Non-pigmented ciliary epithelial cell (primary cell): ENCODE data around the gene HTRA3.
A peak's percentile ranks its signal among the peaks of the same experiment; 100 is the strongest.

Experiments
- DNase-seq: peaks from one replicate; pipeline ENCODE4 v3.0.0-alpha.2; 2010; ENCODE audit warnings: low read depth

HTRA3 gene

DNA sequence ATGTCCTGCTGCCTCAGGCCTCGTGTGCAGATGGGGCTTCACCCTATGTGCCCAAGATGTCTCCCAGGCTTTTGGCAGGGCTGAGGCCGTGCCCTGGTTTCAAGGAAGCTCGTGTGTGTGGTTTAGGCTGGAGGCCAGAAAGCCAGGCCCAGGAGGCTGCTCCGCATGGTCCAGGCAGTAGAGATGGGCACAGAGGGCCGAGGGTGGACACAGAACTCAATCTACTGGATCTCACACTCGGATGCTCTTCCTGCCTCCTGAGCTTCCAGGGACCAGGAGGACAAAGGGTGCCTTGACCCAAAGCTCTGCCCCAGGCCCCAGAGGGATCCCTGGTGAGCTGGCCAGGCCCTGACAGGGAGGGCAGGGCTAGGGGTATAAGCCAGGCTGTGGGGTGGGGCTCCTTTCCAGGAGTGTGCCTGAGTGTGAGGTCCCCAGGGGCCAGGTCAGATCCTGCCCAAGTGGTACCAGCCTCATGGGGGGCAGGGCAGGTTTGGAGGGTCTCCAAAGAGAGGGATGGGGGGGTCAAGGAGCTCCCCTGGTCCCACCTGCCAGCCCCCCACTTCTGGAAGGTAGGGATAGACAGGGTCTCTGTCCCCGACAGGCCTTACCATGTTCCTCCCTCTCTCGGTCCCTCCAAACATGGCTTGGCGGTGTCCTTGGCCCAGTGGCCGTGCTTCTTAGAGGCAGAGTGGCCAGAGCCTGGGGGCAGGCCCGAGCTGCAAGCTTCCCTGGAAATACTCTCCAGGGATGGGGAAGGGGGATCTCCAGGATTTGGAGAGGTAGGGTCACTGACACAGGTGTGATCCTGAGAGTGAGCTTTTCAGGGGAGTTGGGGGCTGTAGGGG lies 23.8 kb downstream of the HTRA3 start:
- DNase-seq, result no peak

DNA sequence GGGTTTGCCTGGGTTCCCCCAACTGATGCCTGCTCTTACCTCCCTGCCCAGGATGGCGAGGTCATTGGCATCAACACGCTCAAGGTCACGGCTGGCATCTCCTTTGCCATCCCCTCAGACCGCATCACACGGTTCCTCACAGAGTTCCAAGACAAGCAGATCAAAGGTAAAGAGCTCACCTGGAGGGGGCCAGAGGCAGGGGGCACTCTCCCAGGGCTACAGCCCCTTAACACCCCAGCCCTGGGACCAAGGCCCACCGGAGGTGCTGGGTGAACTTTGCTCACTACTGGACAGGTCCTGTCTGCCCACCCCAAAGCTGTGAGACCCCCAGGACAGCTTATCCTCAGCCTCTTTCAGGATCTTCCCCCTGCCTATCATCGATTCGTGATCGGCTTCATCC lies 24.5 kb downstream of the HTRA3 start:
- no peak for DNase-seq

DNA sequence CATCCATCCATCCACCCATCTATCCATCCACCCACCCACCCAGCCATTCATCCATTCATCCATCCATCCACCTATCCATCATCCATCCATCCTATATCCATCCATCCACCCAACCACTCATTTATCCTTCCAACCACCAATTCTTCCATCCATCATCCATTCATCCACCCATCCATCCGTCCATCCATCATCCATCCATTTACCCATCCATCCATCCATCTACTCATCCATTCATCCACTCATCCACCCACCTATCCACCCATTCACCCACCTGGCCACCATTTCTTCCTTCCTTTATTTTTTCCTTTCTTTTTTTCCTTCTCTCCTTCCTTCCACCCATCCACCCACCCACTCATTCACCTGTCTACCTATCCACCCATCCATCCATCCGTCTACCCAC lies 25.2 kb downstream of the HTRA3 start:
- no peak for DNase-seq

DNA sequence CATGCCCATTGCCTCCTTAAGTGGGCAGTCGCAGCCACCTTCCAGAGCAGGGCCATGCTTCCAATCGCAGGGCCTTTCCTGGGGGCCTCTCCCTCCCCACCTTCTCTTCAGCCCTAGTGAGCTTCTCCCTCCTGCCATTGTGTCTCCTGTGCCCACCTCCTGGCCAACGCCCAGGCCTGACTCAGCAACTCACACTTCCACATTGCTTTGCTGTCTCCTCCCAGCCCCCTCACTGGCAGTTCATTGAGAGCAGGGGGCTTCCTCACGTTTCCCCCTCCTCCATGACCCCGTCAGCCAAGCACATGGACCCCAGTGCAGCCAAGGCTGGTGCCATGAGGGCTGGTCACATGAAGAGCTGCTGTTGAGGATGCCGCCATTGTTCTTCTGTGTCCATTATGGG lies 25.9 kb downstream of the HTRA3 start:
- DNase-seq, result no peak

DNA sequence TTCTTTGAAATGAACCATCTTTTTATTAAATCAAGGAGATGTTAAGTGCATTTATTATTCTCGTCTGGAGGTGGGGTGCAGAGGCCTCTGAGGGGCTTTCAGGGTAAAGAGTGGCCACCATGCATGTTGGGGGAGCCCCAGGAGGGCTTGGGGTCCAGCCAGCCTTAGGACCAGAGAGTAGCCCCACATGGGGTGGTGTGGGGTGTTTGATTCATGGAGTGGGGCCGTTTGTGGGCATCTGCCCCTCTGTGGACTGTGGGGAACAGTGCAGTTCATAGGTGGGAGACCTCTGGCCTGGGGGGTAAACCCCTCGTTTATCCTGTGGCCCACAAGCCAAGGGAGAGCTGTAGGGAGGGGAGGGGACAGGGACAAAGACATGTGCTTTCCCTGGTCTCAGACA lies 26.9 kb downstream of the HTRA3 start:
- no peak for DNase-seq

DNA sequence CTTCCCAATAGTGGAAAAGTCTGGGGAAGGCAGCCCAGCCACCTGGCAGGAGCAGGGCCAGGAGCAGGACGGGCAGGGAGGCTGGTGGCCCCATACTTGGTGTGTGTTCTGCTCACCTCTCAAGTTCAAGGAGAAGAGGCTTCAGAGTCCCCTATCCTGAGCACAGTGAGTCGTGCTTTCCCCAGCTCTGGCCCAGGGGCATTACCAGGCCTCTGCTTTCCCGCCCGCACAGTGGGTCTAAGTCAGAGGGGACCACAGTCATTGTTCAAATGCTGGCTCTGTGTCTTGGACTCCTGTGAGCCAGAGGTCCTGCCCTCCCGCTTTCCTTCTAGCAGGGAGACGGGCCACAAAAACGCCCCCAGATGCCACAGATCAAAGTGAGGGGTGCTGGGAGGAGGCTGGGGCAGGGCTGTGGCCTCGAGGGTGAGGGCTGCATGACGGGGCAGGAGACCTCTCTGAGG lies 27.6 kb downstream of the HTRA3 start:
- no peak for DNase-seq

DNA sequence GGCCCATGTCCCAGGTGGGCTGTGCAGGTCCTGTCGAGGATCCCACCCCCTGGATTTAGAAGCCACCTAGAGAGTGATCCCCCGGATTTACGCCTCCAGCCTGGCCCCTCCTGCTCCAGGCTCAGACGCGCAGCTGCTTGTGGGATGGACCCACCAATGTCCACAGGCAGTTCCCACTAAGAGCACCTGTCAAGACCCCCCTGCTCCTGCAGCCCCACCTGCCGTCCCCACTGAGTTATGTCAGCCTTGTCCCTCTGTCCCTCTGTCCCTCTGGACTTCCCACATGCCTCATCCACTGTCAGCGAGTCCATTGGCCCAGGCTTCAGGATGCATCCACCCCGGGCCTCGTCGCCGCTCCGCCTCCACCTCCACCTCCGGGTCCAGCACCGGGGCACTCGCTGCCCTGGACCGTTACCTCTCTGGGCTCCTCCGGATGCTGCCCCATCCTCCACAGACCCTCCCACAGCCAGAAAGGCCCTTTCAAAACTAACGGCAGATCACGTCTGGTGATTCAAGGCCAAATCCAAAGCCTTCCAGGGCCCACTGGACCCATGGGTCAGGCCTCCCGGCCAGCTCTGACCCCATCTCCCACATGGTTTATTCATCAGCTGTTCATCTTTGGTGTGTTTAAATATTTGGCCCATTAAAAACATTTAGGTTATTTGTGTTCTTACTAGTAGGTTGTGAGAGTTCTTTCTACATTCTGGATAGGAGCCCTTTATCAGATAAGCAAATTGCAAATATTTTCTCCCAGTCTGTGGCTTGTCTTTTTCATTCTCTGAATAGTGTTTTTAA lies 28.3 kb downstream of the HTRA3 start:
- no peak for DNase-seq

DNA sequence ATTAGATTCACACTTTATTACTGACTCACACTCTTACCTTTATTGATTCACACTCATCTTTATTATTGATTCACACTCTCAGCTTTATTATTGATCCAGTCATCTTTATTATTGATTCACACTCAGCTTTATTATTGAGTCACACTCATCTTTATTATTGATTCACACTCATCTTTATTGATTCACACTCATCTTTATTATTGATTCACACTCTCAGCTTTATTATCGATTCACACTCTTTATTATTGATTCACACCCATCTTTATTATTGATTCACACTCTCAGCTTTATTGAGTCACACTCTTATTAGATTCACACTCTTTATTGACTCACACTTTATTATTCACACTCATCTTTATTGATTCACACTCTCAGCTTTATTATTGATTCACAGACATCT lies 31.3 kb downstream of the HTRA3 start:
- no peak for DNase-seq

DNA sequence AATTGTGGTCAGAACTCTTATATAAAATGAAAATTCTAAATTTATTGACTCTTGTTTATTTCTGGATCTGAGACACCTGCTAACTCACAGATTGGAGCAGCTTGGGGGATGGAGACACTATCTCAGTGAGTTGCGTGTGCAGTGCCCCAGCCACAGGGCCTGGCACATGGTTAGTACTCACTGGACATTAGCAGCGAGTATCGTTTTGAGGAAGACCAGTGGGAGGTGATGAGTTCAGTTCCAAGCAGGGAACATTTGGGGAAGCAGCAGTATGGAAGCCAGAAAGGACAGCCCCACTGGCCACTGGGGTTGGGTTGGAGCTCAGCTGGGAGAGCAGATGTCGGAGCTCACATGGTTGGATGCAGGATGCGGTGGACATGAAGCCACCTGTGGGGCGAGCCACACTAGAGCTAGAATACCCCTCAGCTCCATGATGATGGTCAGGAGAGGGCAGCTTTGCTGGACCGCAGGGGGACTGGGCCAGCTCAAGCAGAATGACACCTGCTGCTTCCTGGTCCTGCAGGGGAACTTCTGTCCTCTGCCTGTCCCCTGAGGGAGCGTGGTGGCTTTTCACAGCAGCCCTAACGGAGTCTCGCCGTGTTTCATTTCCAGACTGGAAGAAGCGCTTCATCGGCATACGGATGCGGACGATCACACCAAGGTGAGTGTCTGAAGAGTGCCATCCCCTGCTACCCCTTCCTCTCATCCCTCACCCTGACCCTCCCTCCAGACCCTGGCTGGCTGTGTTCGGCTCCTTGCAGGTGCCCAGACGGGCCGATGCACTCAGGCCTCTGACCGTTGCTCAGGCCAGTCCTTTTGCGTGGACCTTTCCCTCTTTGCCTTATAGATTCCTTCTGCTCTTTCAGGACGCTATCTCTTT lies 32.5 kb downstream of the HTRA3 start:
- no peak for DNase-seq

DNA sequence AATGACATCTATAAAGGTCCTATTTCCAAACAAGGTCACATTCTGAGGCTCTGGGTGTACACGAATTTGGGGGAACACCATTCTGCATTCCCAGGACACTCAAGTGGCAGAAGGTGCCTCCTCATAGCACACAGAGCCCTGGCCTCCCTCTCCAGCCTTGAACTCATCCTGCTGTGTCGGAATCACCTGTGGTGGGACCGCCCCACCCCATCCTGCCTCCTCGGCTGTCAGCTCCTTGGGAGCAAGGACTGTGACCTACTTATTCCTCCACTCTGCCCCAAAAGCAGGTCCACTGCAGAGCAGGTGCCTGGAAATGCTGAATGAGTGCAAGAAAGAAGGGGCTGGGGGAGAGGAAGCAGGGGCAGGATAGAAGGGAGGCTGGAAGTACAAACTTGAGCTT lies 33.5 kb downstream of the HTRA3 start:
- no peak for DNase-seq

DNA sequence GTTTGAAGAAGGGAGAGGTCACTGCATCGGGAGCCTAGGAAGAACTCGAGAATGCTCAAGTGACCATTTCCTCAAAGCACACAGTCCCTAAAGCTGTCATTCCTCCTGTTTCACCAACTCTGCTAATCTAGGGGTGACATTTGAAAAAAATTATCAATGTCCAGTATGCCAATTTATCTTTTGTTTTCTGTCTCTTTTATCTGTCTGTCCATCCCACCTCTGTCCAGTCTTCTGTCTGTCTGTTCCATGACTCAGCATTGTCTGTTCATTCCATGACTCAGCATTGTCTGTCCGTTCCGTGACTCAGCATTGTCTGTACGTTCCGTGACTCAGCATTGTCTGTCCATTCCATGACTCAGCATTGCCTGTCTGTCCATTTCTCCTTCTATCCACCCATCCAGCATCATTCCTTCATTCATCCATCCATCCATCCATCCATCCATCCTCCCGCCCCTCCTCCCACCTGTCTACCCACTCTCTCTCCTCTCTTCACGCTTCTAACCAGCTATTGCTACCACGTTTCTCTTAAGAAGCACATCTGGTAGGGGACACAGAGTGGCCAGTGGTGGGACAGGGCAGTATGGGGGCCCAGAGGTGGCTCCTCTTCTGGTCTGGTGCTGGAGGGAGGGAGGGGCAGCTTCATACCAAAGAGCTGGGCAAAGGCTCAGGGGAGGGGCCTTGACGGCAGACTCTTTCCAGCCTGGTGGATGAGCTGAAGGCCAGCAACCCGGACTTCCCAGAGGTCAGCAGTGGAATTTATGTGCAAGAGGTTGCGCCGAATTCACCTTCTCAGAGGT lies 34.1 kb downstream of the HTRA3 start:
- DNase-seq, result peak; percentile 65

DNA sequence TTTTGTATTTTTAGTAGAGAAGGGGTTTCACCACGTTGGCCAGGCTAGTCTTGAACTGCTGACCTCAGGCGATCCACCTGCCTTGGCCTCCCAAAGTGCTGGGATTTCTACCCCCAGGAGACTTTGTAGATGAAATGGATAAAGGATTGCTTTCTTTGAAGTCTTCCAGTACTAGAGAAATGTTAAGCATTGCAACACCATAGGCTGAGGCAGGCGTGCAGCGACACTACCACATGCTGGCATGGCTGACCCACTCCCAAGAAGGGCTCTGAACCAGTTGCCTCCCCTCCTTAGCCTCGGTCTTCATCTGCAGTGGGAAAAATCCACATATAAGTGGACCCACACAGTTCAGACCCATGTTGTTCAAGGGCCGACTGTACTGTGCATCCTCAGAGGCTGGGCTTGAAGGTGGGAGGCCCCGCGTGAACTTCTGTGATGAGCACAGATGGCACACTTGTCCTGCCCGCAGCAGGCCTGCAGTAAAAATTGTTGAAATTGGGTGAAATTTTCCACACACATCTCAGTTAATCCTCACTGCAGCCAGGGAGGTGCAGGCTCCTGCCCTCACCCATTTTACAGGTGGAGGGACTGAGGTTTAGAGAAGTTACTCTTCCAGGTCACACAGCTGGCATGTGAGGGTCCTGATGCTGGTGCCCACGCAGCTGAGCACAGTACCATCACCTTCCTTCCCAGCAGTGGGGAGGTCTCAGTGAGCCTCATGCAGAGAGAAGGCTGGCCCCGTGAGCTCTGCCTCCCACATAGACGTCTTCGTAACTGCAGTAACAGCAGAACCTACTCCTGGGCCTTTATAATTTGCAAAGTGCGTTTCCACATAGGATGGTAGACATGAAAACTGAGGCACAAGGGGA lies 35.5 kb downstream of the HTRA3 start:
- no peak for DNase-seq

DNA sequence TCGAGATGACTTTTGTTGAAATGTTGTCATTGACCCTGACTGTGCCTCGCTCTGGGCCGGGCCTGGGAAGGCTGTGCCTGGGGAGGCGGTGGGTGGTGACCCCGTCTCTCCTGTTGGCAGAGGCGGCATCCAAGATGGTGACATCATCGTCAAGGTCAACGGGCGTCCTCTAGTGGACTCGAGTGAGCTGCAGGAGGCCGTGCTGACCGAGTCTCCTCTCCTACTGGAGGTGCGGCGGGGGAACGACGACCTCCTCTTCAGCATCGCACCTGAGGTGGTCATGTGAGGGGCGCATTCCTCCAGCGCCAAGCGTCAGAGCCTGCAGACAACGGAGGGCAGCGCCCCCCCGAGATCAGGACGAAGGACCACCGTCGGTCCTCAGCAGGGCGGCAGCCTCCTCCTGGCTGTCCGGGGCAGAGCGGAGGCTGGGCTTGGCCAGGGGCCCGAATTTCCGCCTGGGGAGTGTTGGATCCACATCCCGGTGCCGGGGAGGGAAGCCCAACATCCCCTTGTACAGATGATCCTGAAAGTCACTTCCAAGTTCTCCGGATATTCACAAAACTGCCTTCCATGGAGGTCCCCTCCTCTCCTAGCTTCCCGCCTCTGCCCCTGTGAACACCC lies 36.4 kb downstream of the HTRA3 start:
- DNase-seq, result no peak

DNA sequence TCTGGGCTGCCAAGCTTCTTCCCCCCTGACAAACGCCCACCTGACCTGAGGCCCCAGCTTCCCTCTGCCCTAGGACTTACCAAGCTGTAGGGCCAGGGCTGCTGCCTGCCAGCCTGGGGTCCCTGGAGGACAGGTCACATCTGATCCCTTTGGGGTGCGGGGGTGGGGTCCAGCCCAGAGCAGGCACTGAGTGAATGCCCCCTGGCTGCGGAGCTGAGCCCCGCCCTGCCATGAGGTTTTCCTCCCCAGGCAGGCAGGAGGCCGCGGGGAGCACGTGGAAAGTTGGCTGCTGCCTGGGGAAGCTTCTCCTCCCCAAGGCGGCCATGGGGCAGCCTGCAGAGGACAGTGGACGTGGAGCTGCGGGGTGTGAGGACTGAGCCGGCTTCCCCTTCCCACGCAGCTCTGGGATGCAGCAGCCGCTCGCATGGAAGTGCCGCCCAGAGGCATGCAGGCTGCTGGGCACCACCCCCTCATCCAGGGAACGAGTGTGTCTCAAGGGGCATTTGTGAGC lies 37.0 kb downstream of the HTRA3 start:
- DNase-seq, result no peak

DNA sequence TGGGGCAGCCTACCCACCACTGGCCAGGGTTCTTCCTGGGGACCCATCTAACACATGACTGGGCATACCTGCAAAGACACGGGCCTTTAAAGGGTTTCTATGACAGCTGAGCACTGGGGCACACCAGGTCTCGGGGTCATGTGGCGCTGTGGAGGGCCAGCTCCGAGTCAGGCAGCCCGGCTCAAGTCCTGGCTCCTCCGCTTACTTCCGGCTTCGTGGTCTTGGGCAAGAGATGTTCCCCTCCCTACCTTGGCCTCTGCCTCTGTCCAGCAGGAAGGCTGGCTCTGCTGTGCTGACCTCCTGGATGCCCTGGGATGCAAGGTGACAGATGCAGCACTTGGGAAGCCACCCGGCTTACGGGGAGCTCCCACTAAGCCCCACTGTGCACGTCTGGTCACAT lies 37.6 kb downstream of the HTRA3 start:
- DNase-seq, result no peak

DNA sequence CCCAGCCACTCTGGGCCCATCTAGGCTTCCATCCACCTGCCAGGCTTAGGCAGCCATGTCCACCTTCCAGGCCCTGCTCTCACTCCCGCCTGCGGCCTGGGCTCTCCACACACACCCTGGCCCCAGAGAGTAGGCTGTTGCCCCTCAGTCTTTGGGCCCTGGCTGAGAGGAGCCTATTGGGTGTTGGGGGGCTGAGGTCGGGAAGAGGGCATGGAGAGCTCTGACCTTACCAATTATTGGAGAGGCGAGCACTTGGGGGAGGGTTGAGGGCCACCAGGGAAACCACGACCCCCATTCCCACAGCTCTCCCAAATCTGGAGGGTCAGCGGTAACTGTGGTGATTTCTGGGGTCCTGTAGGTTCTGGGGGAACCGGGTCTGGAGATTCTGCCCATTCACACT lies 38.2 kb downstream of the HTRA3 start:
- DNase-seq, result no peak

DNA sequence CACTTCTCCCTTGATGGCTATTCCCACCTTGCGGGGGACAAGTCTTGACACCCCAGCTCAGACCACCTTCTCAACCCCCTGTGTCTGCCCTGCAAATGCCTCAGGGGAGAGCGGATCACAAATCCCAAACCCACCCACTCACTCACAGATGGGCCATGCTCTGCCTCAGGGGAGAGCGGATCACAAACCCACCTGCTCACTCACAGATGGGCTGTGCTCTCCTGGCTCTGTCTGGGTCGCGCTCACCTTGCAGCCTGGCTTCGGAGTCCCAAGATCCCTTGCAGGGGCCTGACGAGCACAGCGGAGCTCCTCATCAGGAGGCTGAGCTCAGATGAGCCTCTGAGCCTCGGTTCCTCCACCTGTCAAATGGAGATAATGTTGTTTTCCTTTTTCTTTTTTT lies 38.6 kb downstream of the HTRA3 start:
- no peak for DNase-seq

DNA sequence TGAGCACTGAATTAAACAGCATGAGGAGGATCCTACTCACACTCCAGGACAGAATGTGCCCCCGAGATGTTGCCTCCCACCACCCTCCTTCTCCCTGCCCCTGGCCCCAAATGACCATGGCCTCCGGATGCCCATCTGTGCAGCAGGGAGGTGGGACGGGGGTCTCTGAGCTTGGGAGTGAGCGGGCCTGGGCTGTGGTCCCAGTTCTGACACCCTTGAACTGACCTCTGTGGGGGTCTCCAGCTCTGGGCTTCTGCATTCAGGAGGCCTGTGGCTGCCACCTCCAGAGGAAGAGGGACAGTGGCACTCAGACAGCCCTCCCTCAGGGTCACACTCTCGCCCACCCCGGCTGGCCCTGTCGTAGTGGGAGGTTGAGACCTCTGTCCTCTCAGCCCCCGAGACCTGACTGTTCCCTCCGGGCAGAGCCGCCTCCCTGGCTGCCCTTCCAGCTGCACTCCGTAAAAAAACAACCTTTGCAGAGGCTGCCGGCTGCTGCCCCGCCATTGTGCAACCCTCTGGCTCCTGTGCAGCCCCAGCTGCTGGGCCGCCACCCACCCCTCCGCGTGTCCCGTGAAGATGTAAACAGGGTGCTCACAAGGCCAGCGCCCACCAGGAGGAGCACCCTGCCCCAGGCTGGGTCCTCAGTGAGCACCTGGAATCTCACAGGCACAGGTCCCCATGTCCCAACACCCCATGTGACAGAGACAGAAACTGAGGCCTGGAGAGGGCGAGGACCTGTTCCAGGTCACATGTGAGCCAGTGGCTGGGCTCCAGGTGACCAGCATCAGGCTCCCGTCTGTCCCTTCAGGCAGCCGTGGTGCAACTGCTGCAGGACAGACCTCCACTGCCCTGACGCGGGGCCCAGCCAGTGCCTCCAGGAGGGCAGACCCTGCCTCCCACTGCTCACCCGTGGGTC lies 39.6 kb downstream of the HTRA3 start:
- no peak for DNase-seq

DNA sequence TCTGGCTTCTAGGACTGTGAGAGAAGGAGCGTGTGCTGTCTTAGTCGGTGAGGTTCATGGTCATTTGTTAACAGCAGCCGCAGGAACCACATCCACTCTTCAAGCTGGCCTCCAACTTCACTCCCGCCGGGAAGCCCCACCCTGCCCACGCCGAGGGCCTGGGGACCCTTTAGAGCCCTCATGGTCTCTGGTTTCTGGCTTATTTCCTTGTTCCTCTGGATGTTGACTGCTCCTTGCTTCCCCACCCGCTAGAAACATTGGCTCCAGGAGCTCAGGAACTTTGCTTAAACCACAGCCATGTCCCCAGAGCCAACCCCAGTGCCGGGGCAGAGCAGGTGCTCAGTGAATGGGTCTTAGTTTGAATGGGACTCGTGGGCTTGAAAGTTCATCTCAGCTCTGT lies 40.8 kb downstream of the HTRA3 start:
- DNase-seq, result no peak
